Endothelial cell of umbilical vein (primary cell): ENCODE measurements around the gene YIPF2. TPM values are rescaled to one million over a fixed set of nuclear protein-coding genes. Genes with fewer than 3 reads are reported as not detected.

Source experiments
- BruUV-seq: library from RNA; stranded (reverse); fragments of 400-500 nt; replicated peaks from 2 replicates; lab custom pipeline; 2021; lab: Mats Ljungman, UMichigan
- CTCF ChIA-PET: fragments of 300-600, 350-600 bp; sonication (Branson Sonifier 250); formaldehyde crosslinking; loops from one replicate; lab custom pipeline; 2021; ENCODE audit warnings: antibody characterized with exemption, inconsistent platforms; lab: Charles Lee
- POLR2A ChIA-PET: fragments of 300-600, 350-600 bp; sonication (Branson Sonifier 250); formaldehyde crosslinking; loops from one replicate; lab custom pipeline; 2021; ENCODE audit warnings: antibody characterized with exemption, inconsistent platforms; lab: Charles Lee
- DNase-seq: peaks from one replicate; pipeline ENCODE4 v3.0.0-alpha.2; 2011; ENCODE audit warnings: low read depth, low spot score
- FAIRE-seq: peaks from 2 replicates; lab custom pipeline; 2011; peaks lifted over from hg19 to GRCh38; lab: Jason Lieb, UNC
- H2AFZ ChIP-seq: 2 replicates; pipeline ENCODE4 v1.6.0; 2012; ENCODE audit warnings: low read depth, low read length, control low read depth, inconsistent platforms
- H3K27ac ChIP-seq: 2 replicates; pipeline ENCODE4 v1.5.1; 2011; ENCODE audit warnings: low read depth, mild to moderate bottlenecking, control low read depth, low read length, moderate library complexity; ENCODE audit not compliant: insufficient read depth
- H3K27me3 ChIP-seq, 2 experiments: 2 replicates each; pipeline versions ENCODE4 v1.6.0 to v1.6.1; 2011; ENCODE audit warnings: low read length in 2 of 2, mixed read lengths in 1 of 2; ENCODE audit not compliant: control insufficient read depth in 2 of 2, insufficient read depth in 2 of 2
- H3K36me3 ChIP-seq, 2 experiments: 2 replicates in 1 of 2; 3 replicates in 1 of 2; pipeline ENCODE4 v1.5.1; 2011; ENCODE audit warnings: low read length in 2 of 2, mild to moderate bottlenecking in 1 of 2, moderate library complexity in 1 of 2; ENCODE audit not compliant: control insufficient read depth in 2 of 2, insufficient read depth in 2 of 2; ENCODE audit errors: extremely low read depth in 1 of 2
- H3K4me1 ChIP-seq: 3 replicates; pipeline ENCODE4 v1.5.1; 2011; ENCODE audit warnings: mild to moderate bottlenecking, low read length; ENCODE audit not compliant: control insufficient read depth, insufficient read depth; ENCODE audit errors: extremely low read depth
- H3K4me2 ChIP-seq: 2 replicates; pipeline ENCODE4 v1.6.1; 2011; ENCODE audit warnings: low read length, control low read depth, mixed read lengths; ENCODE audit not compliant: insufficient read depth
- H3K4me3 ChIP-seq, 3 experiments: fragments of 200-600 bp in 1 of 3; sonication (generic), shearing (Covaris generic) in 1 of 3; replicated peaks in 1 of 3; 2 replicates each; pipeline ENCODE4 v1.5.1; 2011 to 2016; ENCODE audit warnings: control low read depth in 3 of 3, low read length in 3 of 3, mild to moderate bottlenecking in 2 of 3, inconsistent platforms in 1 of 3, low read depth in 1 of 3, moderate library complexity in 1 of 3; ENCODE audit not compliant: insufficient read depth in 1 of 3
- H3K79me2 ChIP-seq: 2 replicates; pipeline ENCODE4 v1.6.0; 2012; ENCODE audit warnings: low read length, inconsistent platforms; ENCODE audit not compliant: control insufficient read depth, insufficient read depth
- H3K9ac ChIP-seq: replicated peaks from 2 replicates; pipeline ENCODE3; 2011; ENCODE audit warnings: low read length, control low read depth; ENCODE audit not compliant: insufficient read depth; ENCODE audit errors: extremely low read depth
- H3K9me1 ChIP-seq: replicated peaks from 3 replicates; pipeline ENCODE4 v1.6.0; 2011; ENCODE audit warnings: mild to moderate bottlenecking, low read length; ENCODE audit not compliant: control insufficient read depth, insufficient read depth; ENCODE audit errors: extremely low read depth
- H3K9me3 ChIP-seq: replicated peaks from 2 replicates; pipeline ENCODE4 v1.5.1; 2012; ENCODE audit warnings: low read length, inconsistent platforms; ENCODE audit not compliant: control insufficient read depth, insufficient read depth
- H4K20me1 ChIP-seq: replicated peaks from 2 replicates; pipeline ENCODE3; 2011; ENCODE audit warnings: mild to moderate bottlenecking, low read length; ENCODE audit not compliant: control insufficient read depth, insufficient read depth; ENCODE audit errors: extremely low read depth
- EZH2 ChIP-seq: IDR thresholded peaks from 2 replicates; pipeline ENCODE4 v1.6.1; 2012; ENCODE audit warnings: borderline replicate concordance, low read depth, mild to moderate bottlenecking, moderate library complexity, low read length, inconsistent platforms; ENCODE audit not compliant: severe bottlenecking
- FOS ChIP-seq: IDR thresholded peaks from 2 replicates; pipeline ENCODE4 v1.6.1; 2011; ENCODE audit warnings: mild to moderate bottlenecking, low read length, moderate library complexity, borderline replicate concordance; ENCODE audit not compliant: insufficient read depth
- GATA2 ChIP-seq: IDR thresholded peaks from 2 replicates; pipeline ENCODE4 v1.7.0; 2011; ENCODE audit warnings: low read depth, mild to moderate bottlenecking, moderate library complexity, mixed read lengths, low read length; ENCODE audit not compliant: insufficient read length, insufficient read depth
- JUN ChIP-seq: IDR thresholded peaks from 2 replicates; pipeline ENCODE4 v1.6.1; 2011; ENCODE audit warnings: borderline replicate concordance, low read depth; ENCODE audit not compliant: insufficient read length, insufficient read depth
- MYC ChIP-seq: IDR thresholded peaks from one replicate; pipeline ENCODE4 v1.6.1; 2011; ENCODE audit warnings: mild to moderate bottlenecking, low read depth, low read length
- POLR2A ChIP-seq: IDR thresholded peaks from 2 replicates; pipeline ENCODE4 v1.6.1; 2012; ENCODE audit warnings: low read depth, mild to moderate bottlenecking, control low read depth, low read length
- POLR2AphosphoS5 ChIP-seq: IDR thresholded peaks from 2 replicates; pipeline ENCODE4 v1.6.1; 2012; ENCODE audit warnings: low read depth, mild to moderate bottlenecking, control low read depth, low read length, moderate library complexity; ENCODE audit not compliant: insufficient read depth
- dilution Hi-C: fragments of 300-500 bp; cut with MboI; formaldehyde crosslinking; loops from one replicate; pipeline ENCODE4 v1.15.0; 2019; ENCODE audit warnings: low sequenced_read_pairs; ENCODE audit not compliant: extremely low pct_ligation_motif_present
- intact Hi-C: fragments of 100-400 bp; cut with micrococcal nuclease; formaldehyde crosslinking; loops from one replicate; pipeline ENCODE4 v1.10.0; 2022
- polyA plus RNA-seq, 4 experiments: library from polyadenylated mRNA; depleted of rRNA in 3 of 4; stranded (reverse) in 3 of 4; unstranded in 1 of 4; fragments of >200 nt; gene quantifications; 2 replicates each; pipeline versions ENCODE4 v1.2.1 to v1.2.3, GENCODE V29; 2011 to 2012; ENCODE audit warnings: missing spikeins in 1 of 4
- total RNA-seq: library from RNA; stranded (reverse); gene quantifications from 2 replicates; pipeline ENCODE4 v1.2.3, GENCODE V29; 2021
- TF ChIP-seq, protein P1 (sequence below), 2 donors: IDR thresholded peaks; 1 replicate in 1 of 2; 2 replicates in 1 of 2; pipeline ENCODE4 v1.5.1; 2011; ENCODE audit warnings: low read length in 2 of 2, mild to moderate bottlenecking in 2 of 2, moderate library complexity in 2 of 2, control low read depth in 1 of 2, inconsistent platforms in 1 of 2, low read depth in 1 of 2; ENCODE audit not compliant: insufficient read depth in 1 of 2; ENCODE audit errors: extremely low read depth in 1 of 2
- TF ChIP-seq, protein P2 (sequence below): IDR thresholded peaks from 2 replicates; pipeline ENCODE4 v1.6.1; 2011; ENCODE audit not compliant: insufficient read depth, insufficient read length

The YIPF2 gene
- total and polyA plus RNA-seq, 2 donors (not counting 3 experiments of a cell fraction or from before 2014, with no cell fraction given), result 47.8 to 104 TPM

DNA sequence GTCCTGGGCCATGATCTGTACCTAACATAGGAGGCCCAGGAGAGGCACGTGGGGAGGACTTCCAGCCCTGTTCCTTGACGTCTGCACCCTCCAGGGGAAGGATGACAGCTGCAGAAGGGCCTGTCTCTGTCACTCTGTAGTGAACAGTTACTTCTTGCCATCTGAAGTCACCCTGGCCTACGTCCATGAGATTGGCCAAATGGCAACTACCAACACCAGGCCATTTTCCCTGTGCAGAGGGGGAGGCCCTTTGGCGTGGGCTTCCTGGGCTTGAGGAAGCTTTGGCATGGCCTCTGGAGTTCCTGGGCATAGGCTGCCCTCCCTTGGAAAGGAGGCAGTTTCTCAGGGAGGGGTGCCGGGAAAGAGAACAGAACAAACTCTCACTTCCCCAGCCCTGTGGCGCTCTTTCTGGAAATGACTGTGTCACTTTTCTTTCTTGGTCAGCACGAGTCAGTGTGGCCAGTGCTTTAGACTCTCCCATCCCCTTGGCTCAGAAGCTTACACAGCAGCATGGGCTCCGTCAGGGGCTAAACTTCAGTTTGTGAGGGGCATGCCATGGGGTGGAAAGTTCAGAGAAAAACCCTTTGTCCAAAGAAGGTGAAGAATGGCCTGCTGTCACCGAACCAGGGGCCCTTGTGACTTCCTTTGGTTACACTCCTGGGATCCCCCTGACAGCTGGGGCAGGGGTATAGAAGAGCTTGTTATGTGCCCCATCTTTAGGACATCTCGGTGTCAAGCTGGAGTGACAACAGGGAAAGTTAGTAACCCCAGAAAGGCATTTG is 51.8 kb downstream of the YIPF2 start:
- Histone ChIP-seq H3K4me3 (no peak overlapping the region), H3K4me1 (peaks cover 9% of the 10 kb centered on the region), H3K9me3 (no peaks in the 10 kb centered on the region), H3K36me3 (no peaks in the 10 kb centered on the region), H3K4me2 (no peak overlapping the region), H3K9me1 (no peaks in the 10 kb centered on the region), H3K9ac (no peak overlapping the region), H4K20me1 (no peaks in the 10 kb centered on the region), H3K27ac (no peak overlapping the region), H3K79me2 (peaks cover 84% of the 10 kb centered on the region), H2AFZ (no peak overlapping the region), H3K27me3 (no peaks in the 10 kb centered on the region)
- ChIA-PET POLR2A (interaction anchor here (0.6 kb wide), 1 partner anchor 9 kb away, joined by 10 read pairs; no protein-coding TSS in a partner anchor), CTCF (no interaction called here)
- DNase-seq (no peak), FAIRE-seq (no peak)
- intact Hi-C loops (no loop called here), dilution Hi-C loops (no loop called here)
- TF ChIP-seq, protein P1, sequence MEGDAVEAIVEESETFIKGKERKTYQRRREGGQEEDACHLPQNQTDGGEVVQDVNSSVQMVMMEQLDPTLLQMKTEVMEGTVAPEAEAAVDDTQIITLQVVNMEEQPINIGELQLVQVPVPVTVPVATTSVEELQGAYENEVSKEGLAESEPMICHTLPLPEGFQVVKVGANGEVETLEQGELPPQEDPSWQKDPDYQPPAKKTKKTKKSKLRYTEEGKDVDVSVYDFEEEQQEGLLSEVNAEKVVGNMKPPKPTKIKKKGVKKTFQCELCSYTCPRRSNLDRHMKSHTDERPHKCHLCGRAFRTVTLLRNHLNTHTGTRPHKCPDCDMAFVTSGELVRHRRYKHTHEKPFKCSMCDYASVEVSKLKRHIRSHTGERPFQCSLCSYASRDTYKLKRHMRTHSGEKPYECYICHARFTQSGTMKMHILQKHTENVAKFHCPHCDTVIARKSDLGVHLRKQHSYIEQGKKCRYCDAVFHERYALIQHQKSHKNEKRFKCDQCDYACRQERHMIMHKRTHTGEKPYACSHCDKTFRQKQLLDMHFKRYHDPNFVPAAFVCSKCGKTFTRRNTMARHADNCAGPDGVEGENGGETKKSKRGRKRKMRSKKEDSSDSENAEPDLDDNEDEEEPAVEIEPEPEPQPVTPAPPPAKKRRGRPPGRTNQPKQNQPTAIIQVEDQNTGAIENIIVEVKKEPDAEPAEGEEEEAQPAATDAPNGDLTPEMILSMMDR (IDR thresholded peaks at IDR 0.05; ENCODE audit: extremely low read depth in 1 of 2, insufficient read depth in 1 of 2, low read depth in 1 of 2, low read length in 2 of 2), result no peak
- no peak for TF ChIP-seq MYC
- no peak for TF ChIP-seq GATA2
- TF ChIP-seq, protein P2, sequence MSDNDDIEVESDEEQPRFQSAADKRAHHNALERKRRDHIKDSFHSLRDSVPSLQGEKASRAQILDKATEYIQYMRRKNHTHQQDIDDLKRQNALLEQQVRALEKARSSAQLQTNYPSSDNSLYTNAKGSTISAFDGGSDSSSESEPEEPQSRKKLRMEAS, result no peak
- TF ChIP-seq POLR2AphosphoS5, result no peak
- no peak for TF ChIP-seq POLR2A
- no peak for TF ChIP-seq EZH2
- TF ChIP-seq FOS, result no peak
- no peak for TF ChIP-seq JUN
- no TSS peak for BruUV-seq
